HK-2 (cell line): Measurements from ENCODE around the gene NLGN1.
"Not testable (repeated sequence)": the region's sequence is repeated elsewhere in the genome, so short reads cannot be mapped to it uniquely, and the experiment has no call there.

Source experiments
- DNase-seq: peaks from one replicate; pipeline ENCODE4 v3.0.0-alpha.2; 2018; ENCODE audit not compliant: unreplicated experiment

NLGN1 gene

GRCh38 chr3:173397161-173398110 is at the start of gene NLGN1:
TSS of gene NLGN1 (plus strand) at chr3:173397744.
- DNase-seq = peak; percentile 77

GRCh38 chr3:173351886-173352285 is 45.7 kb upstream of the NLGN1 start:
- no peak for DNase-seq

GRCh38 chr3:173353137-173353536 is 44.4 kb upstream of the NLGN1 start:
- not testable (repeated sequence) for DNase-seq

- DNase-seq = no peak
Observed at GRCh38 chr3:173354124-173354523, 43.4 kb upstream of the NLGN1 start.

GRCh38 chr3:173371848-173372487 is 25.6 kb upstream of the NLGN1 start:
- DNase-seq = peak; percentile 10

DNA sequence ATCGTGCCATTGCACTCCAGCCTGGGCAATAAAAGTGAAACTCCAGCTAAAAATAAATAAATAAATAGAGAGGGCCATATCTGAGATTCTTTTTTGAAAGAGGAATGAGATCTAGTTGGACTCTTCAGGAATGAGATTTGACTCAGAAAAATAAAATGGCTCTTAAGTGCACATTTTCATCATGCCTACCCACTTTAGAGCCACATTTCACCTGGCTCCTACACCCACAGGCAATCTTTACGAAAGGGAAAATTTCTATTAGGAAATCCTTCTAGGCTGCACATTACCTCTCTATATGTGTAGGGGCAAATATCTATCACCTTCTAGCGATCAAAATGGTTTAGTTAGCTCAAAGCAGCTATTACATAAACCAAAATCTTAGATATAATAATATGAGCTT is 16.9 kb upstream of the NLGN1 start:
- no peak for DNase-seq

GRCh38 chr3:173381936-173382335 is 15.6 kb upstream of the NLGN1 start:
- not testable (repeated sequence) for DNase-seq

- DNase-seq = no peak
Observed at GRCh38 chr3:173395073-173395411, 2.5 kb upstream of the NLGN1 start.

DNA sequence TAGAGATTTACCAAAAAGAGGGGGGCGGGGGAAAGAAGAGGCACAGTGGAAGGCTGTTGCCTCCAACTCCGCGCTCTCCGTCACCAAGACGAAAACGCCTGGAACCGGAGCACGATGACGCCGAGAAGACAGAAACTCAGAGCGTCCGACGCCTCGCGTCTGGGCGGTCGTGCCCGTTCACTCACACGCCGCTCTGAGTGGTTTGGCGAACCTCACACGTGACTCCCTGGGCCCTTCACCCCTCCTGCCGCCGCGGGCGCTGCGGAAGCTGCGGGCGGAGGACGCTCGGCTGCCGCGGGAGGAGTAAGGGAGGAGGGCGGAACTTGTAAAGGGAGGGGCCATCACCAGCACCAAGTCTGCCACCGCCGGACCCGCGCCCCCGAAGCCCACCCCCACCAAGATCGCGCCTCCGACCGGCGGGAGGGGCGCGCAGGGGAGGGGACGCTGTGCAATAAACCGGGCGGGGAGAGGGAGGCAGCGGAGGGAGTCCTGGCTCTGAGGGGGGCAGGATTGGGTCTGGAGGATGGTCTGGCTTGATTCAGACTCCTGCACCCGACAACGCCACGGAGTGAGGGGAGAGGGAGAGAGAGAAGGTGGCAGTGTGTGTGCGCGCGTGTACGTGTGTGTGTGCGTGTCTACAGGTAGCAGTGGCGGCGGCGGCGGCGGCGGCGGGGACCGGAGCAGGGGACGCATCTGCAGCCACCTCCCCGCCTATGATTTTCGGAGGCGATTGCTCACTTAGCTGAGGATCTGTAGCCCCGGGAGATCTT is 1.9 kb upstream of the NLGN1 start:
- peak; percentile 90 for DNase-seq

DNA sequence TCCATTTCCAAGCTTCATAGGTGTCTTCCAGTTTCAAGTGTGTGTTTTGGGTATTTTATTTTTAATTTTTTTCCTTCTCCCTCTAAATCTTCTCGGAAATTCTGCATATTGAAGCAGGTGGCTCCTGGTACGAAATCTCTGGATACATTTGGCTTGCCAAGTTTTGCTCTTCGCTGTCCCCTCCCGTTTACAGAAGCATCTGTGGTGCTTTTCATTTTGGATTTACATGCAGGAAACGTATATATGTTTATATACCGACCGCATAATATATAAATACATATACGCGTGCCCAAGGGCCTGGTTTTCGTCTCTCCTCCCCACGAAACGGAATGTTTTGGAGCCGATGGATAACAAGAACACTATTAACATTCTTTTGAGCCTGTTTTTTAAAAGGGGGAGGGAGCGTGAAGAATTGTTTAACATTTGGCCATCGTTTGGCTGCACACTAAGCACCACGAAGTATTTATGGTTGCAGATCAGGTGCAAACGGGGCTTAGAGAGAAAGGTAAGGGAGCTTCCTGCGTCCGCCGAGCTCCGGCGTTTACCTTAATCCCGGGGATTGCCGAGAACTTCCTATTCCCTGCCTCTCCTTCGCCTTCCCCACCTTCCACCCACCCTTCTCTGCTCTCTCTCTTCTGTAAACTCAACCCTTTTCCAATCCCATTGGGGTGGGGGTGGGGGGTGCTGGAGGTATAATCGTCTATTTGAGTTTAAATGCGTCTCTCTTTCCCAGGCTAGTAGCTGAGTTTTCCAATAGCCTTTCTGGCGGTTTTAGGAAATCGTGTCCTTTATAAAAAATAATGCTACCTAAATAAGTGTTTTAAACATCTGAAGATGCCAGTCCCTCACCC is 1.1 kb upstream of the NLGN1 start:
- DNase-seq = peak; percentile 41

DNA sequence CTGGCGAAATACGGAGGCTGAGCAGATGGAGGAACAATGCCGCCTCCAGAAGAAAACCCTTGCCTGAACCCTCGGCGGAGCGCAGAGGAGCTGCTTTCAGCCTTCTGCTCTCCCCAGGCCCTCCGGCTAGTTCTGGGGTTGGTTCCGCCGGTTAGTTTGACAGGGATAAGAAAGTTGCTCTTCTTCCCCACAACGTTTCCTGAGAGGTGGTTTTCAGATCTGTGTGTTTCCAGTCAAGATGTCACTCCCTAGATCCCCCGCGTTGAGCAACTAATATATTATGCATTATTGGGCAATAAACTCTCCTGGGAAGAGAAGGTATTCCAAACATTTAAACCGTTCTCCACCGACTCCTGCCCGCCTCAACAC is 551 bp downstream of the NLGN1 start:
- DNase-seq = peak; percentile 58

DNA sequence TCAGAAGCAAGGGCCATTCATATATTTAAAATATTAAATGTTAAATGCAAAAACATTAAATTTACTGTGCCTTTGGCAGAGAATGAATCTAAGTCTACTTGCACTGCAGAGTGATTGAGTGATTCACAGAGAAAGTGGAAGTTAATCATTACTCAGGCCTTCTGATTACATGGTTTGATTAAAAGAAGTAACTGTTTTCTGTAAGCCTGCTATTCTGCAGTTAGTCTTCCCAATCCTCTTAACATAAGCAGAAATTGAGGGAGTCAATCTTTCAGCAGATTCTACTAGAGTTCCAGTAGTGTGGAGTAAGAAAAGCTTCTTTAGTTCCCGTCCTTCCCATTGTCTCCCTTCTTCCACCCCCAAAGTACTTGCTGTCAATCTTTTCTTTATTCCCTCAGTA is 1.5 kb downstream of the NLGN1 start:
- no peak for DNase-seq

GRCh38 chr3:173401369-173401768 is 3.8 kb downstream of the NLGN1 start:
- no peak for DNase-seq

- DNase-seq = no peak
Observed at GRCh38 chr3:173402656-173403055, 5.1 kb downstream of the NLGN1 start.

GRCh38 chr3:173403376-173403775 is 5.8 kb downstream of the NLGN1 start:
- DNase-seq = no peak

- no peak for DNase-seq
Observed at GRCh38 chr3:173404156-173404555, 6.6 kb downstream of the NLGN1 start.

GRCh38 chr3:173410436-173410835 is 12.9 kb downstream of the NLGN1 start:
- DNase-seq = no peak

DNA sequence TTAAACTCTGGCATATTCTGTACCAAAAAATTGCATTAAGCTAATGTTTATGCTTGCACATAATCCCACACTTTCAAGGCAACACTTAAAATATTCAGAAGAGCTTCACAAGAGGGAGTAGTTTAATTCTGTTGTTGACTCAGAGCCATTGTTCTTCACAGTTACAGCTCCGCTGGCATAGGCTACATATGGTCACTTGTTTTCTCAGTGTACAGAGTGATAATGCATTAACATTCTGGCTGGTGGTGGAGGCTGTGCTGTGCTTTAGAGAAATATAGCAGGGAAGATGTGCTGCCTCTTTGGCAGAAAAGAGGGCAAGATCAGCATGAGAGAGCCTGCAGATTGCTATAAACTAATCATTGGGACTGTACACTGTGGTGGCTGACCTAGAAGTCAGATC is 13.3 kb downstream of the NLGN1 start:
- no peak for DNase-seq

GRCh38 chr3:173411375-173411973 is 13.9 kb downstream of the NLGN1 start:
- DNase-seq = peak; percentile 11

DNA sequence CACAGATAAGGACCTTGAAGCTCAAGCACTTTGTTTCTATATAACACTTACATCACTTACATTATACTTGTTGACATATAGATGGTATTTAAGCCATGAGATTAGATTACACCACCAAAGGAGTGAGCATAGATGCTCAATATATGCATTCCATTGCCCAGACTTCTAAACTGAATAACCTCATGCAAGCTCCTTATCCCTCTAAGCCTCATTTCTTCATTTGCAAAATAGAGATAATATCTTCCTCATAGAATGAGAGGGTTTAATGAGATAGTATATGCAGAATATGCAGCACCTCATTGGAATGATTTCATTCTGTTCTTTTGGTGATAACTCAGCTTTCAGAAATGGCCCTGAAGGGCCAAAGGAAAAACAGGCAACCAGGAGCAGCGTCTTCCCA is 18.5 kb downstream of the NLGN1 start:
- DNase-seq = no peak

- DNase-seq = no peak
Observed at GRCh38 chr3:173429076-173429475, 31.5 kb downstream of the NLGN1 start.
